Neutrophil (primary cell): ENCODE results near the gene LRRK2.
"Not testable (repeated sequence)": the region's sequence is repeated elsewhere in the genome, so short reads cannot be mapped to it uniquely, and the experiment has no call there.

Experiments used
- H3K27ac ChIP-seq: fragments of 200-600 bp; sonication (generic); 2 replicates; pipeline ENCODE4 v1.5.1; 2016; ENCODE audit warnings: mild to moderate bottlenecking, moderate library complexity
- H3K27me3 ChIP-seq: fragments of 200-600 bp; sonication (generic); 2 replicates; pipeline ENCODE4 v1.6.0; 2016; ENCODE audit warnings: mild to moderate bottlenecking
- H3K36me3 ChIP-seq: fragments of 200-600 bp; sonication (generic); 2 replicates; pipeline ENCODE4 v1.5.1; 2017
- H3K4me1 ChIP-seq, 2 experiments: fragments of 200-600 bp in 1 of 2; sonication (generic) in 1 of 2; 1 replicate in 1 of 2; 2 replicates in 1 of 2; pipeline versions ENCODE4 v1.5.1 to v1.6.1; 2013 to 2016; ENCODE audit warnings: low read depth in 1 of 2, low read length in 1 of 2, mild to moderate bottlenecking in 1 of 2, moderate library complexity in 1 of 2; ENCODE audit not compliant: control insufficient read depth in 1 of 2, insufficient read depth in 1 of 2
- H3K4me3 ChIP-seq, 2 experiments: fragments of 200-600 bp in 1 of 2; sonication (generic) in 1 of 2; 1 replicate in 1 of 2; 2 replicates in 1 of 2; pipeline ENCODE4 v1.5.1; 2013 to 2016; ENCODE audit warnings: low read depth in 1 of 2, low read length in 1 of 2, mild to moderate bottlenecking in 1 of 2, moderate library complexity in 1 of 2
- H3K9me3 ChIP-seq: fragments of 200-600 bp; sonication (generic); 2 replicates; pipeline ENCODE4 v1.5.1; 2016
- CTCF ChIP-seq: fragments of 200-600 bp; sonication (generic); IDR thresholded peaks from 2 replicates; pipeline ENCODE4 v1.5.1; 2016; ENCODE audit warnings: antibody characterized with exemption

LRRK2 gene

GRCh38 chr12:40204337-40204736, 20.5 kb upstream of the LRRK2 start:
- H3K36me3 ChIP-seq: no peaks in the 10 kb centered on the region
- H3K9me3 ChIP-seq: no peaks in the 10 kb centered on the region
- H3K27me3 ChIP-seq: no peaks in the 10 kb centered on the region
- TF ChIP-seq CTCF: no peak
- H3K27ac ChIP-seq: no peak overlapping the region
- peaks cover 43 to 62% of the 10 kb centered on the region in 2 experiments for H3K4me1 ChIP-seq
- H3K4me3 ChIP-seq: no peak overlapping the region

GRCh38 chr12:40207551-40207950, 17.2 kb upstream of the LRRK2 start:
- peaks cover 54 to 80% of the 10 kb centered on the region in 2 experiments for H3K4me1 ChIP-seq
- no peak for TF ChIP-seq CTCF
- no peaks in the 10 kb centered on the region for H3K9me3 ChIP-seq
- no peaks in the 10 kb centered on the region for H3K36me3 ChIP-seq
- H3K27me3 ChIP-seq: no peaks in the 10 kb centered on the region
- H3K27ac ChIP-seq: peak overlapping the region; percentile 97
- H3K4me3 ChIP-seq: no peak overlapping the region

- peak overlapping the region; percentile 97 for H3K27ac ChIP-seq
- peak overlapping the region; percentile 38 to 45 for H3K4me3 ChIP-seq
- no peaks in the 10 kb centered on the region for H3K27me3 ChIP-seq
- peaks cover 60 to 81% of the 10 kb centered on the region in 2 experiments for H3K4me1 ChIP-seq
- no peaks in the 10 kb centered on the region for H3K9me3 ChIP-seq
- no peaks in the 10 kb centered on the region for H3K36me3 ChIP-seq
- TF ChIP-seq CTCF: peak; percentile 38
Measured at GRCh38 chr12:40208707-40209446, 15.9 kb upstream of the LRRK2 start.

DNA sequence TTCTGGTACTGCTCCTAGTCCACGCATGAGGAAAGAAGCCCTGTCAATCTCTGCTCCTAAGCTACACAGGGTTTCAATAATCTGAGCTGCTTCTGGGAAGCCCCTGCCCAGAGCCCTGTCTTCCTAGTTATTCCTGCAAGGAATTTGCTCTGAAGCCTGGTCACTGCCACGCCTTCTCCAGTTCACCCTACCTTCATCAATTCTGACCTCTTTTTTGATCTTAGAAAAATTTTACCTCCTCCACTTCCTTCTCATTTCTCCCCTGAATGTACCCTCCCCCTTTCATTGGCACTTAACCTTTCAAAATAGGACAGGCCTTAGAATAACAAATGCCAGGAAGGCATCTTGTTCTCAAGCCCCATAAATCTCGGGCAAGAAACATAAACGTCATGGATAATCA, 14.9 kb upstream of the LRRK2 start:
- Histone ChIP-seq H3K4me1 (peaks cover 64 to 81% of the 10 kb centered on the region in 2 experiments), H3K36me3 (no peaks in the 10 kb centered on the region), H3K9me3 (no peaks in the 10 kb centered on the region), H3K4me3 (peak overlapping the region; percentile 32 to 38), H3K27me3 (no peaks in the 10 kb centered on the region), H3K27ac (peak overlapping the region; percentile 97)
- no peak for TF ChIP-seq CTCF

GRCh38 chr12:40211186-40211585, 13.6 kb upstream of the LRRK2 start:
- H3K36me3 ChIP-seq, H3K9me3 ChIP-seq, H3K27me3 ChIP-seq: not testable (repeated sequence)
- peaks cover 77 to 94% of the 10 kb centered on the region in 2 experiments for H3K4me1 ChIP-seq
- H3K27ac ChIP-seq: peak overlapping the region; percentile 97
- peak overlapping the region in 1 of 2 experiments; percentile 38 for H3K4me3 ChIP-seq

GRCh38 chr12:40212566-40212965, 12.2 kb upstream of the LRRK2 start:
- peaks cover 84 to 95% of the 10 kb centered on the region in 2 experiments for H3K4me1 ChIP-seq
- H3K27me3 ChIP-seq: no peaks in the 10 kb centered on the region
- H3K9me3 ChIP-seq: no peaks in the 10 kb centered on the region
- no peaks in the 10 kb centered on the region for H3K36me3 ChIP-seq
- no peak overlapping the region for H3K27ac ChIP-seq
- H3K4me3 ChIP-seq: no peak overlapping the region
- no peak for TF ChIP-seq CTCF
